Lower lobe of right lung (tissue), 2 donors: ENCODE measurements around the gene PTPRM. TPM values are rescaled to one million over a fixed set of nuclear protein-coding genes. Genes with fewer than 3 reads are reported as not detected.

ENCODE experiments used
- ATAC-seq, 2 donors: fragments of 200-7000 bp; cut with Tn5 transposase; one replicate each; pipeline ENCODE4 v1.9.1; 2020 to 2022; ENCODE audit warnings: mild to moderate bottlenecking in 2 of 2, moderate library complexity in 2 of 2
- DNase-seq: peaks from one replicate; pipeline ENCODE4 v3.0.0-alpha.2; 2020
- H3K27ac ChIP-seq: fragments of 200-600 bp; one replicate; pipeline ENCODE4 v1.8.0; 2022
- H3K27me3 ChIP-seq: fragments of 200-600 bp; one replicate; pipeline ENCODE4 v1.8.0; 2022; ENCODE audit warnings: low read depth
- H3K36me3 ChIP-seq: fragments of 200-600 bp; one replicate; pipeline ENCODE4 v1.8.0; 2022; ENCODE audit warnings: mild to moderate bottlenecking
- H3K4me1 ChIP-seq: fragments of 200-600 bp; one replicate; pipeline ENCODE4 v1.8.0; 2022
- H3K4me3 ChIP-seq: fragments of 200-600 bp; one replicate; pipeline ENCODE4 v1.8.0; 2022; ENCODE audit warnings: mild to moderate bottlenecking
- H3K9me3 ChIP-seq: fragments of 200-600 bp; one replicate; pipeline ENCODE4 v1.8.0; 2022
- intact Hi-C: fragments of 100-400 bp; cut with DNase I; formaldehyde crosslinking; loops from one replicate; pipeline ENCODE4 v1.11.0; 2022
- total RNA-seq: library from RNA; stranded (reverse); fragmentation: NEBNext Ultra II Directional; extraction: Animal tissue kit (Norgen Biotek cat#: 25700); gene quantifications from one replicate; pipeline ENCODE4 v1.2.1, GENCODE V29; 2021
- TF ChIP-seq, protein P1 (sequence below): fragments of 200-600 bp; IDR thresholded peaks from one replicate; pipeline ENCODE4 v1.8.0; 2022; ENCODE audit warnings: antibody characterized with exemption, mild to moderate bottlenecking
- donor health status: DM: no; HTN: yes; CAD: no; lungs with severe emphysema.

The PTPRM gene
- total RNA-seq, 1 donor from 2014 or later, result 85.2 TPM

DNA sequence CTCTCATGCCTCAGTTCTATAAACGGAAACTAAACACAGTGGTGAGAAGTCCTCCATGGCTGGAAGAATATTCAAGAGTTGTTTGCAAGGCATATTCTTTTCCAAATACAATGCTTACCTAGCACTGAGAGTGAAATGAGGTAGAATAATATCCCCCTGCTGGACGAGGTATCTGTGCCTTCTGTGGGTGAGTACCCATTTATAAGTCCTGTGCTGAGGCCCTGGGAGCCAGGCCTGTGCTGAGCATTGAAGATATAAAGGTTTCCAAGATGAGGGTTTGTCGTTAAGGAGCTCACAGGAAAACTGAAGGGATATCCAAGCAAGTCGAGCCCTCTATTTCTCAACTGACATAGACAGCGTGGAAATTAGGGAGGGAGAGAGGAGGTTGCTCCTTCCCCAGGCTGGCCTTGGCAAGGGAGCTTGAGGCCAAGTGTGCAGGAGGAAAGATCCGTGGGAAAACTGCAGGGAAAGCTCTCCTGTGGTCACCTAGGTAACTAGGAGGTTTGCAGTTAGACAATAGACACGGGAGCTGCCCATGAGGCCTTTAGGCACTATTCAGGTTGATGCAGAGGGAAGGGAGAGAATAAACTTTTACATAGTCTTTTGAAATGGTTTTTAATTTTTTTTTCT, 17.6 kb downstream of the PTPRM start:
- intact Hi-C loops, result no loop called here
- no peaks in the 10 kb centered on the region for H3K27me3 ChIP-seq

DNA sequence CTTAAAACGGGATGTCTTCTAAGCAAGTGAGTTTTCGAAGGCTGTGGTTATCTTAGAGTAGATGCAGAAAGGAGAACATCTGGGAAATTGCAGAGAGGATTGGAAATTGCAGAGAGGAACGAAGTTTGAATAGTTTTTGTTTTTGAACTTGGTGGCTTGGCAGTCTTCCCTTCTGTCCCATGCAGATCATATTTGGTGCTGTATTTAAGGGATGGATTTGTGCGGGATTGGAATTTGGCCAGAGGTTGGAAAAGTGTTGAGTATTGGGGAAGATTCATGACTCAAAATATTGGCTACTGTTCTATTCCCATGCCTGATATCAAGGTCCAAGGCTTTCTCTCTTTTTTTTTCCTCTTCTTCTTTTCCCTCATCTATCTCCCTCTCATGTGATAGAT, 18.2 kb downstream of the PTPRM start:
- H3K27me3 ChIP-seq, result no peaks in the 10 kb centered on the region
- no peak overlapping the region for H3K27ac ChIP-seq
- intact Hi-C loops, result no loop called here
- no peaks in the 10 kb centered on the region for H3K36me3 ChIP-seq
- H3K4me1 ChIP-seq, result peaks cover 20% of the 10 kb centered on the region
- no peak overlapping the region for H3K4me3 ChIP-seq
- H3K9me3 ChIP-seq, result no peaks in the 10 kb centered on the region
- TF ChIP-seq, protein P1, sequence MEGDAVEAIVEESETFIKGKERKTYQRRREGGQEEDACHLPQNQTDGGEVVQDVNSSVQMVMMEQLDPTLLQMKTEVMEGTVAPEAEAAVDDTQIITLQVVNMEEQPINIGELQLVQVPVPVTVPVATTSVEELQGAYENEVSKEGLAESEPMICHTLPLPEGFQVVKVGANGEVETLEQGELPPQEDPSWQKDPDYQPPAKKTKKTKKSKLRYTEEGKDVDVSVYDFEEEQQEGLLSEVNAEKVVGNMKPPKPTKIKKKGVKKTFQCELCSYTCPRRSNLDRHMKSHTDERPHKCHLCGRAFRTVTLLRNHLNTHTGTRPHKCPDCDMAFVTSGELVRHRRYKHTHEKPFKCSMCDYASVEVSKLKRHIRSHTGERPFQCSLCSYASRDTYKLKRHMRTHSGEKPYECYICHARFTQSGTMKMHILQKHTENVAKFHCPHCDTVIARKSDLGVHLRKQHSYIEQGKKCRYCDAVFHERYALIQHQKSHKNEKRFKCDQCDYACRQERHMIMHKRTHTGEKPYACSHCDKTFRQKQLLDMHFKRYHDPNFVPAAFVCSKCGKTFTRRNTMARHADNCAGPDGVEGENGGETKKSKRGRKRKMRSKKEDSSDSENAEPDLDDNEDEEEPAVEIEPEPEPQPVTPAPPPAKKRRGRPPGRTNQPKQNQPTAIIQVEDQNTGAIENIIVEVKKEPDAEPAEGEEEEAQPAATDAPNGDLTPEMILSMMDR, result no peak
- no peak for ATAC-seq
- no peak for DNase-seq

More for the DNA sequence above, 17.6 kb downstream of the PTPRM start:
- TF ChIP-seq, protein P1, result no peak
- no peak for DNase-seq
- Histone ChIP-seq H3K4me3 (no peak overlapping the region), H3K4me1 (peaks cover 20% of the 10 kb centered on the region), H3K36me3 (no peaks in the 10 kb centered on the region), H3K27ac (no peak overlapping the region), H3K9me3 (no peaks in the 10 kb centered on the region)
- ATAC-seq, result no peak

DNA sequence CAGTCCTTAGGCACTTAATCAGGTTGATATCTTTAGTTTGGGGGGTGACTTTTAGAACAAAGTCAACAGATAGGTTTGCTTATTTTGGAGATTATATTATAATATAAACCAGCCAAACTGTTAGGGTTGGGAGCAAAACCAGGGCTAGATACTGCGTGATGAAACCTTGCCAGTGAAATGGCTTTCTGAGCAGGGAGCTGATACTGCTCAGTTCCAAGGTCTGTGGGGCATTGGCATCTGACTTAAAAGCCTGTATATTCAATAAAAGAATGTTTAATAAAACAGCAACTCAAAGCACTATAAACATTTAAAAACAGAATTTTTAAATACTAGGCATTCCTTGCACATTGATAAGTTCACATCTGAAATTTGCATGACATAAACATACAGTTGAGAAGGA, 19.3 kb downstream of the PTPRM start:
- Histone ChIP-seq H3K36me3 (no peaks in the 10 kb centered on the region), H3K4me1 (peaks cover 26% of the 10 kb centered on the region), H3K27ac (no peak overlapping the region), H3K4me3 (no peak overlapping the region), H3K27me3 (no peaks in the 10 kb centered on the region), H3K9me3 (no peaks in the 10 kb centered on the region)
- TF ChIP-seq, protein P1, result no peak
- intact Hi-C loops, result no loop called here
- ATAC-seq, result no peak
- DNase-seq, result no peak

DNA sequence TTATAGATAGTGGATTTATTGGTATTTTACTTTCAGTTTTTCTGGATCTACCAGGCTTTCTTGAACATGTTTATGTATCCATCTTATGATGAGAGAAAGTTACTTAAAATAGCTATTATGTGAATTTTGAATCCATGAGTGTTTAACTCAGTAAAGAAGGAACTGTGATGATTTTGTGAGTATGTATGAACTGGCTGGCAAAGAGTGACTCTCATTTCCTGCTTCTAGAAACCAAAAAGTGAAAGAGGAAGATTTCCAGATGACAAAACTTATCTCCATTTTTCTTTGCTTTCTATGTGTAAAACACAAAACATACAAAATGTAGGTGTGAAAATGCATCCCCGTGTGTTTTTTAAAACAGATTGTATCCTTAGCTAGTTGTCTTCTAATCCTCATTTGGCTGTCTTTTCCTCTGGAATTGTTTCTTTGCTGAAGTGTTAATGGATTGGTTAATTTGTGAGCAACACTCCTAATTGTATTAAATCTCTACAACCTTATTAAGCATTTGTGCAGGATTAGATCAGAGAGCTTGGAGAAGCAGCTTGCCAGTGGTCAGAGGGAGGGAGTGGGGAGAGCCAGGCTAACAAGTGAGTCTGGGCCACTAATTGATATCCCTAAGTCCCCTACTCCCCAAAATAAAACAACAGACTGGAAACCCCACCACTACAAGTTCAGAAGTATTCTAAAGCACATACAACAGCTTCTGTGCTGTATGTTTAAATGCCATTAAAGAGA, 23.9 kb downstream of the PTPRM start:
- Histone ChIP-seq H3K4me1 (peaks cover 23% of the 10 kb centered on the region), H3K36me3 (no peaks in the 10 kb centered on the region), H3K4me3 (no peak overlapping the region), H3K27ac (peak overlapping the region; percentile 38), H3K27me3 (no peaks in the 10 kb centered on the region), H3K9me3 (no peaks in the 10 kb centered on the region)
- no peak for DNase-seq
- no peak for ATAC-seq
- intact Hi-C loops, result no loop called here
- TF ChIP-seq, protein P1, result no peak

DNA sequence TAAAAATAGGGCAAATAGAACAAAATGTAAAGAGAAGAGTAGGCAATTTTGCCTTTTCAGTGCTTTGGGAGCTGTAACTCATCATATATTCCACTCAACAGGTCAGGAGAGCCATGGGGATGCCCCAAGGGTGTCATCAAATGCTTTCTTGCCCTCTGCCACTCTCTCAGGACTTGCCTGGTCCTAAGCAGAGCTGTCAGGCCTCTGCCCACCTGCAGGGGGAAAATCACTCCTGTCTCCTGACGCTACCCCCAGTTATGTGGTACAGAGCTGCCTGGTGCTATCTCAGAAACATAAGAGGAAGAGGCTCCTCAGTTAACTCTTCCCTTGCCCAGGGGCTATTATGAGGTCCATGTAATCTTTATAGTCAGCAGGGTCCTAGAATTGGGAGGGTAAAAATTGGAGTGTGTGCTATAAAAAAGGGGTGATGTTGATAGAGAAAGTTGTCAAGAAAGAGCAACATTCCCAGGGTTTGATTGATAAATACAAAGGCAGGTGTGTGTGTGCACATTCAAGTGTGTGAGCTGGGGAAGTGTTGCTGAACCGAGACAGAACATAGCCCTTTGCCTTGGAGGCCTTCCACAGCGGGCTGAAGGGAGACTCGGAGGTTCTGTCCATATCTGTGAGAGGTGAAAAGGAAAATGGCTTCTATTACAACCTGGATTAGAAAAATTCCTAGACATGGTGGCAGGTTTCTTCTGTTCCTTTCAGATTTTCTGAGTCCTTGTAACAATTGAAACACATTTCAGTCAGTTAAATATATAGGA, 25.4 kb downstream of the PTPRM start:
- intact Hi-C loops, result no loop called here
- no peaks in the 10 kb centered on the region for H3K27me3 ChIP-seq
- no peak overlapping the region for H3K4me3 ChIP-seq
- no peaks in the 10 kb centered on the region for H3K36me3 ChIP-seq
- H3K9me3 ChIP-seq, result no peaks in the 10 kb centered on the region
- peak in 1 of 2 donors; percentile 16 for ATAC-seq
- DNase-seq, result no peak
- H3K27ac ChIP-seq, result no peak overlapping the region
- peaks cover 27% of the 10 kb centered on the region for H3K4me1 ChIP-seq
- TF ChIP-seq, protein P1, result no peak
